Hematopoietic multipotent progenitor cell treated with erythropoietin and hydrocortisone succinate and interleukin-3 and kit ligand, for 8 days (in vitro differentiated cells): ENCODE measurements around the gene HSD17B11.
"Not testable (repeated sequence)": the region's sequence is repeated elsewhere in the genome, so short reads cannot be mapped to it uniquely, and the experiment has no call there.

Experiments used
- DNase-seq: peaks from one replicate; pipeline ENCODE4 v3.0.0-alpha.2; 2015

Gene HSD17B11

DNA sequence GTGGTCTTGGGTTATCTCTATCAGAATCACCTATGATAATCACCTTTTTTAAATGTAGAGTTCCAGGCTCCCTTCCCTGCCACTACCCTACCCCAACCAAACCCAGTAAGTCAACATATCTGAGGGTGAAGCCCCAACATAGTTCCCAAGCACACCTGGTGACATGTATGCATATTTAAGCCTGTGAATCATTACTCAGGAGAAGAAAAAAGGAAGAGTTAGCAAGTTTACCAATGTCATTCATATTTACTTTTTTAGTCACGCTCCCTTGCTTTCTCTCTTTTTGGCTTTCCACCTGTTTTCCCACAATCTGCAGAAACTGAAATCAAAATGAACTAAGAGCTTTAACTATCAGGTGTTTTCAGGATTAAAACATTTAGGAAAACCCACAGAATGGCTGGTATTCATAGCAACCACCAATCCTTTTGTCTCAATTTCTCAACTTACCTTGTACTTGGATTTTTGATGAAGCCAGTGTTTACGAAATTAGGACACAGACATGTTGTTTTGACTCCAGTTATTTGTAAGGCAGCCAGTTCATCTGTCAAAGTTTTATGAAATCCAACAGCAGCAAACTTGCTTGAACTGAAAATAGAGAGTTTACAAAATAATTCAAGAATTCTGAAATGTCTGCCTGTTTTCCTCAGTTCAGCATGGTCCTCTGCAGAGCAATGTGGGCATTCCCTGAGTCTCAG, 34.0 kb downstream of the HSD17B11 start:
- DNase-seq, result no peak

DNA sequence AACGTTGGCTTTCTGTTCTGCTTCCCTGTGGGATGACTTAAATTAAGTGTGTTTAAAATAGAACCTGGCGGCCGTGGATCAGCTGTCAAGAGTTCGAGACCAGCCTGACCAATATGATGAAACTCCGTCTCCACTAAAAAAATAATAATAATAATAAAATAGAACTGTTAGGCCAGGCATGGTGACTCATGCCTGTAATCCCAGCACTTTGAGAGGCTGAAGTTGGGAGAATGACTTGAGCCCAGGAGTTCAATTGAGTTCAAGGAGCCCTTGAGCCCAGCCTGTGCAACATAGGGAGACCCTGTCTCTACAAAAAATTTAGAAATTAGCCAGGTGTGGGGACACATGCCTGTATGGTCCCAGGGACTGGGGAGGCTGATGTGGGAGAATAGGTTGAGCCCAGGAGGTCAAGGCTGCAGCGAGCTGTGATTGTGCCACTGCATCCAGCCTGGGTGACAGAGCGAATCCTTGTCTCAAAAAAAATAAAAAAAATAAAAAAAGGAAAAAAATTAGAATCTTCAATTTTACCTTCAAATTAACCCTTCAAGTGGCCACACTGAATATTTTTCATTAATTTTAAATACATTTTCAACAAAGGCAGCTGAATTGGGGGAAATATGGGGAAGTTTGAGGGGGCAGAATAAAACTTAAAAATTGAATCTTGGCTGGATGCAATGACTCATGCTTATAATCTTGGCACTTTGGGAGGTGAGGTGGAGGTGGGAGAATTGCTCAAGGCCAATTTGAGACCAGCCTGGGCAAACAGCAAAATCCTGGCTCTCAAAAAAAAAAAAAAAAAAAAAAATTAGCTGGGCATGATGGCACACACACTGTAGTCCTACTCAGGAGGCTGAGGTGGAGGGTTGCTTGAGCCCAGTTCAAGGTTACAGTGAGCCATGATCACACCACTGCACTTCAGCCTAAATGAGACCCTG, 36.6 kb downstream of the HSD17B11 start:
- DNase-seq, result no peak

DNA sequence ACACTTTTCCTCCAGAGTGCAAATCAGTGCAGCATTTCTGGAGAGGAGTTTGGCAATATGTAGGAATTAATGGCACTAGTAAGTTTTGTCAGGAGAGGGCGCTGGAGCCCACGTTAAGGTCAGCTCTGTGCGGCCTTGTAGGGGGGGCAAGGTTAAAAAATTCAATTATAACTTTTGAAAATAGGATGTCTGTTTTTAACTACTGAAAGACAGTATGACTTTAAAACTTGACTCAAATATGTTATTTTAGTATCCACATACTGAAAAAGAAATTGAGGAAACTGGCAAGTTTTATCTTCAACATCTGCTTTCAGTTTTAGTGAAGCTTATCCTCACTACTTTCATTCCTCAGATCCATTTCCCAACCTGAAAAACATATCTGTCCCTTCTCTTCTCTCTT, 37.4 kb downstream of the HSD17B11 start:
- peak; percentile 68 for DNase-seq

GRCh38 chr4:87345139-87345538, 45.8 kb downstream of the HSD17B11 start:
- no peak for DNase-seq

DNA sequence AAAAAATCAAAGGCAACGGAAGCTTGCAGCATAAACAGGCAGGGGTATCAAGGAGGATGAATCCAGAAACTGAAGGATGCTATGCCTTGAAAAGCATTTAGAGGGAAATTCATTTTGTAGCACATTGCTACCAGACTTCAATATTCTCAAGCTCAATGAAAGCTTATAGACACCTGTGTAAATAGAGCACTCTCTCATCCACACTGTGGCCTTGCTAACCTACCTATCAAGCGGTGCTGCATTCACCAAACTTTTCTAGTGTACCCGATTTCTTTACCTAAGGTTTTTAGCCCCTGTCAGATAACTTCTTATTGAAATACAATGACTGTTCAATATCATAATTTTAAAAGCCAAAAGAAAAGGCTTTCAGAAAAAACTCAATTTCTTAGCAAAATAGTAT, 48.1 kb downstream of the HSD17B11 start:
- no peak for DNase-seq

DNA sequence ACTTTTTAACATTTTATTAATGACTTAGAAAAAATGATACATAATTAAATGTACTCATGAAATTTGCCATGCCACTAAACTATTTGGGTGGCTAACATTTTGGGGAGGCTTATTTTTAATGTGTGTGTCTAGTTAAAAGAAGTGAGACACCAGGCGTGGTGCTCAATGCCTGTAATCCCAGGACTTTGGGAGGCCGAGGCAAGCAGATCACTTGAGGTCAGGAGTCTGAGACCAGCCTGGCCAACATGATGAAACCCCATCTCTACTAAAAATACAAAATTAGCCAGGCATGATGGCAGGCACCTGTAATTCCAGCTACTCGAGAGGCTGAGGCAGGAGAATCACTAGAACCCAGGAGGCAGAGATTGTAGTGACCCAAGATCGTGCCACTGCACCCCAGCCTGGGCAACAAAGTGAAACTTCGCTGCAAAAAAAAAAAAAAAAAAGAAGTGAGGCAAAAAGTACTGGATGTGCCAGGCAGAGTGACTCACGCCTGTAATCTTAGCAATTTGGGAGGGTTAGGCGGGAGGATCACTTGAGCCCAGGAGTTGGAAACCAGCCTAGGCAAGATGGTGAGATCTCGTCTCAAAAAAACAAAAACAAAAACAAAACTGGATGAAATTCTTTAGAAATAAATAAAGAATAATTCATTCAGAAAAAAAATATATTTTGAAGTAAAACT, 48.9 kb downstream of the HSD17B11 start:
- peak; percentile 33 for DNase-seq

DNA sequence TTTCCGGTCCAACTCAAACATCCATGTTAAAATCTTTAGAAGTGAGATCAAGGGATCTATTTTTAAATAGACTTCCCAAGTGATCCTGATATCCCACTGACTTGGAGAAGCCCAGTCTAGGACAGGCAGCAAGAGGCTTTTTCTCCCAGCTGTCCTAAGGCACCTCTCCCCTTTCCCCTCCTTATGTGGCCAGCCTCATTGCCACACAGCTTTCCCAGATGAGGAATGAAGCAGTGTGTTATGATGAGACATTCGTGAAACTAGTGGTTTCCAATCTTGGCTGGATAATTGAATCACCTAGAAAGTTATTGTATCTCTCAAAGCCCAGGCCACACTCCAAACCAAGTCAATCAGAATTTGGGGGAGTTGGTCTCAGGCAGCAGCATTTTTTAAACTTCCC, 51.5 kb downstream of the HSD17B11 start:
- DNase-seq, result no peak

DNA sequence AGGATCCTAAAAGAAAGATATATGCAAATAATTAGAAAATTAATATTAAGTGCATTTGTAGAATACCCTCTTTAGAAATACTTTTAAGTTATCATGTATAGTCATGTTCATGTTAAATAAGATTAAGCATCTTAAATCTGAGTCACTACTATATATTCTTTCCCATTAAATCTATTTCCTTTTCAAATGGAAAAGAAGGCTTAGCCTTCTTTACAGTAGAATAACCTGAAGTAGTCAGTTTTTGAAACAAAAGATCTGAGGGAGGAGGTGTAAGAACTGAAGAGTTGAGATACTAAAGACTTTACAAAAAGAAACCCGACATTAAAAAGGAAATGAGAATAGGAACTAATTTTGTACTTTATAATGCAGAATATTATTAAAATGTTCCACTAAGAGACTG, 53.6 kb downstream of the HSD17B11 start:
- no peak for DNase-seq

- no peak for DNase-seq
Measured at GRCh38 chr4:87333267-87333666, 57.7 kb downstream of the HSD17B11 start.

DNA sequence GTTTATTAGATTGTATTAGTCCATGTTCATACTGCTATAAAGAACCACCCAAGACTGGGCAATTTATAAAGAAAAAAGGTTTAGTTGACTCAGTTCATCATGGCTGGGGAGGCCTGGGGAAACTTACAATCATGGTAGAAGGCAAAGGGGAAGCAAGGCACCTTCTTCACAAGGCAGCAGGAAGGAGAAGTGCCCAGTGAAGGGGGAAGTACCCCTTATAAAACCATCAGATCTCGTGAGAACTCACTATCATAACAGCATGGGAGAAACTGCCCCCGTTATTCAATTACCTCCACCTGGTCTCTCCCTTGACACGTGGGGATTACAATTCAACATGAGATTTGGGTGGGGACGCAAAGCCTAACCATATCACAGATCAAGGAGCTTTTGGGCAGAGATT, 60.2 kb downstream of the HSD17B11 start:
- no peak for DNase-seq

GRCh38 chr4:87327136-87327535, 63.9 kb downstream of the HSD17B11 start:
- DNase-seq, result no peak

GRCh38 chr4:87326460-87326859, 64.5 kb downstream of the HSD17B11 start:
- no peak for DNase-seq

- no peak for DNase-seq
Measured at GRCh38 chr4:87322754-87323153, 68.2 kb downstream of the HSD17B11 start, which contains the start of gene HSD17B13. HSD17B13 (minus strand) TSS chr4:87322882; CDS start chr4:87322841, 41 bp downstream.

DNA sequence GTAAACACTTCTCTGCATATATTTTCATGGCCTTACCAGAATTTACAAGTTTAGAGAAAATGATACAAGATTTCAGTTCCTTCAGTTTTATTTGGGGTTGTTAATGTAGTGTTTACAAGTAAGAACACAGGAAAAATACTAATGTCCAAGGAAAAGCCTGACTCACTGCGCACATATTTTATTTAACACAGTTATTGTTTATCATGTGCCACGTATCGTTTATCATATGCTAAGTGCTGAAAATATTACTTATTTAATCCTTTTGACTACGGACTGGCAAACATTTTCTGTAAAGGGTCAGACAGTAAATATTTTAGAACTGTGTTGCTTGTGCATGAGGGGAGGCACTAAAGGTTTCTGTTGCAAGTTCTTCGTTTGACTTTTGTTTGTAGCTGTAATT, 69.1 kb downstream of the HSD17B11 start:
- DNase-seq, result no peak

- no peak for DNase-seq
Measured at GRCh38 chr4:87317527-87317926, 73.5 kb downstream of the HSD17B11 start.

DNA sequence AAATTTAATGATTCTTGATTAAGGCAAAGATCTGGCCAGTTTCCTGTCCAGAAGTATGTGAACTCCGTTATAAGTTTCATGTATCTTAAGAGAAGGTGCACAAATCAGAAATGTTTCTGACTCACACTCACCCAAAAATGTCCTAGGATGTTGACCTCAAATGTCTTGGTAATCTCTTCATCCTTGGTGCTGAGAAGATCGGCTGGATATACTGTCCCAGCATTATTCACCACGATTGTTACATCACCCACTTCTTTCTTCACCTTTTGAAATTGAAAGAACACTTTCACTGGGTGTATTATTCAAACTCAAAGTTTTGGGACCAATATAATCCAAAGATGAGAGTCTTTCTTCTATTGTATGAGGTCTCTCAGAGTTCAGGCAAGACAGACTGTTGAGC, 74.0 kb downstream of the HSD17B11 start:
- no peak for DNase-seq

DNA sequence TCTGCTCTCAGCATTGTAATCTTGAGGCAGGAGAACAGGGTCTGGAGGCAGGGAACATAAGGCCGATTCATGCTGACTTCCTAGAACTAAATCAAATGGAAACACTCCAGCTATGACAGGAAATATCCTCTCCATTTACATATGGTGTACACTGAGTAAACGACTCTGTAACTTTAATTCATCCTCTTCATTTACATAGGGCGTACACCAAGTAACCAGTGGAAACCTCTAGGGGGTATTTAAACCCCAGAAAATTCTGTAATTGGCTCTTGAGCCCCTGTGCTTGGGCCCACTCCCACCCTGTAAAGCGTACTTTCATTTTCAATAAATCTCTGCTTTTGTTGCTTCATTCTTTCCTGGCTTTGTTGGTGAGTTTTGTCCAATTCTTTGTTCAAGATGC, 76.0 kb downstream of the HSD17B11 start:
- not testable (repeated sequence) for DNase-seq

DNA sequence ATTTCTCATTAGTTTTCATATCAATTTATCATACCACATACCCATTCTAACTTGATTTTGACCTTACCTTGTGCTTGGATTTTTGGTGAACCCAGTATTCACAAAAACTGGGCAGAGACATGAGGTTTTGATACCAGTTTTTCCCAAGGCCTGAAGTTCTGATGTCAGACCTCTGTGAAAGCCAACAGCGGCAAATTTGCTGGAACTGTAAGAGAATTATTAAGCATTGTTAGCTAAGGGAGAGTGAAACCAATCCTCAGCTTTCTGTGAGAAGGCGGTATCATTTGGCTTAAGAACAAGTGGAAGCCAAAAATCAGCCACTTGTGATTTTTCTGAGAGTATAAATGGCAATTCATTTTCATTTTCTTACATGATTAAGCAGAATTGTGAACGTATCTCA, 77.2 kb downstream of the HSD17B11 start:
- DNase-seq, result no peak

GRCh38 chr4:87311684-87312083, 79.3 kb downstream of the HSD17B11 start:
- DNase-seq, result no peak

DNA sequence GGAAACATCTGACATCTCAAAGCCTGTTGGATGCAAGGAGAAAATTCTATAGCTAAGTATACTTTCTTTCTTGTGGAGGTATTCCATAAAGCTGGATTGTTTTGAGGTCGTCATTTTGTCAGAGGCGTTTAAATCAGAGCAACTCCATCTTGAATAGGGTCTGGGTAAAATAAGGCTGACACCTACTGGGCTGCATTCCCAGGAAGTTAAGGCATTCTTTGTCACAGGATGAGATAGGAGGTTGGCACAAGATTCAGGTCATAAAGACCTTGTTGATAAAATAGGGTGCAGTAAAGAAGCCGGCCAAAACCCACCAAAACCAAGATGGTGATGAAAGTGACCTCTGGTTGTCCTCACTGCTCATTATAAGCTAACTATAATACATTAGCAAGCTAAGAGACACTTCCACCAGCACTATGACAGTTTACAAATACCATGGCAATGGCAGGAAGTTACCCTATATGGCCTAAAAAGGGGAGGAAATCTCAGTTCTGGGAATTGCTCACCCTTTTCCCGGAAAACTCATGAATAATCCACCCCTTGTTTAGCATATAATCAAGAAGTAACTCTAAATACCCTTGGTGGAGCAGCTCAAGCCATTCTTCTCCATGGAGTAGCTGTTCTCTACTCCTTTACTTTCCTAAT, 80.2 kb downstream of the HSD17B11 start:
- no peak for DNase-seq

DNA sequence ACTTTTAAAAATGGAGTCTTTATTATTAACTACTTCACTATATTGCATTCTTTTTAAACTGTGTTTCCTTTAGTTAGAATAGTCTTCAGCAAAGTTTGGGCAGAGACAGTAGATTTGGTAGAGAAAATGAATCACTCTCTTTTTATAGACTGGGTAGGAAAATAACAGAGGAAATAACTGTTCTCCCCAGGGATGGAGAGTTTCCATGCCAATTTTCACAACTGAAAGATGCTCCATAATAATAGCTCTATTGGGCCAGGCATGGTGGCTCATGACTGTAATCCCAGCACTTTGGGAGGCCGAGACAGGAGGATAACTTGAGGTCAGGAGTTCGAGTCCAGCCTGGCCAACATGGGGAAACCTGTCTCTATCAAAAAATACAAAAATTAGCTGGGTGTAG, 81.4 kb downstream of the HSD17B11 start:
- DNase-seq, result no peak

DNA sequence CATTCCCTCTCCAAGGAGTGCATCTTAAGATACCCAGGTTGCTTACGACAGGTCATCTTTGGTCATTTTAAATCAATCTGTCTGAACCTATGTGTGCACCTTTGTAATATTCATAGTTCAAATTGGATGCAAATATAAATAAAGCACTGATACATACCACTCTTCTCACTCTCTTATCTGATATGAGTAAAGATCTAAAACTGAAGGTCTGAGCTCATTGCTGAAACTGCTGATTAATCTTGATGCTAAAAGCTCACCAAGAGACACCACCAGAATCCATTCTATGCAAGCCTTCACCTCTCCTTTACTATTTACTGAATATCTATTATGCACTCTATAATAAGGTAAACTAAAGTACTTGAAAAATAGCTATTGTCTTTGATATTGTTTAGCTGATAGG, 84.9 kb downstream of the HSD17B11 start:
- no peak for DNase-seq

DNA sequence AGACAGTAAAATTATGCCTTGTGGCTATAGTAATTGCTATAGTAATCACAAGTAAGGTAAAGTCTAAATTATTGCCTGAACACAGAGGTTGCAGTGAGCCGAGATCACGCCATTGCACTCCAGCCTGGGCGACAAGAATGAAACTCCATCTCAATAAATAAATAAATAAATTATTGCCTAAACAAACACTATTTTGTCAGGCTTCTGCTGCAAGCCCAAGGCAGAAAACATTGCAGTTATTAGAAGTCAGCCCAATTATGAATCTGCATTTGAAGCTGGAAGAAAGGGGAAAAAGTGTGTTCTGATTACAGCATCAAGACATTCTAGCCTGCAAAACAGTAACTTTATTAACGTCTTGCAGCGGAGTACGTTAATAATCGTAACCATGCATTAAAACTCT, 85.4 kb downstream of the HSD17B11 start:
- no peak for DNase-seq
